ES-I3 (cell line): ENCODE data around the gene FOXJ1.
A peak's percentile ranks its signal among the peaks of the same experiment; 100 is the strongest.

Source experiments
- H3K36me3 ChIP-seq: 2 replicates; pipeline ENCODE4 v1.6.1; 2013; ENCODE audit warnings: mild to moderate bottlenecking, low read length, control low read depth, moderate library complexity; ENCODE audit not compliant: insufficient read depth
- H3K4me1 ChIP-seq: 2 replicates; pipeline ENCODE4 v1.6.1; 2013; ENCODE audit warnings: mild to moderate bottlenecking, control low read depth, low read length; ENCODE audit not compliant: insufficient read depth
- H3K9ac ChIP-seq: 2 replicates; pipeline ENCODE4 v1.6.1; 2013; ENCODE audit warnings: low read depth, mild to moderate bottlenecking, low read length, moderate library complexity
- H3K9me3 ChIP-seq: 2 replicates; pipeline ENCODE4 v1.6.1; 2013; ENCODE audit warnings: mild to moderate bottlenecking, low read length, moderate library complexity; ENCODE audit not compliant: control insufficient read depth, insufficient read depth

FOXJ1 gene

GRCh38 chr17:76130473-76130872 lies 10.6 kb downstream of the FOXJ1 start:
- H3K36me3 ChIP-seq, result no peaks in the 10 kb centered on the region
- peaks cover 22% of the 10 kb centered on the region for H3K4me1 ChIP-seq
- H3K9me3 ChIP-seq, result no peaks in the 10 kb centered on the region
- H3K9ac ChIP-seq, result peak overlapping the region; percentile 42; the same call in 1 of the 2 replicates

DNA sequence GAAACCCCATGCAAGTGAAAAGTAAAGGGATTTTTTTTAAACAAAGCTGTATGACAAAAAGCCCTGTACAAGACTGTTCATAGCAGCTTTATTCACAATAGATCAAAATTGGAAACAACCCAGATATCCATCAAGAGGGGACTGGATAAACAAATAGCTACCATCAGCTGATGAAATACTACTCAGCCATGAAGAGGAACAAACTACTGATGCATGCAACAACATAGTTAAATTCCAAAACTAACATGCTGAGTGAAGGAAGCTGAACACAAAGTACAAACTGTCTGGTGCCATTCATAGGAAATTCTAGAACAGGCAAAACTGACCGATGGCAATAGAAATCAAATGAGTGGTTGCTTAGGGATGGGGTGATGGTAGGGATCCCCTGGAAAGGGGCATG lies 15.1 kb downstream of the FOXJ1 start:
- Histone ChIP-seq H3K4me1 (peaks cover 9% of the 10 kb centered on the region; the same call in 1 of the 2 replicates), H3K9ac (no peak overlapping the region), H3K9me3 (no peaks in the 10 kb centered on the region), H3K36me3 (no peaks in the 10 kb centered on the region)

DNA sequence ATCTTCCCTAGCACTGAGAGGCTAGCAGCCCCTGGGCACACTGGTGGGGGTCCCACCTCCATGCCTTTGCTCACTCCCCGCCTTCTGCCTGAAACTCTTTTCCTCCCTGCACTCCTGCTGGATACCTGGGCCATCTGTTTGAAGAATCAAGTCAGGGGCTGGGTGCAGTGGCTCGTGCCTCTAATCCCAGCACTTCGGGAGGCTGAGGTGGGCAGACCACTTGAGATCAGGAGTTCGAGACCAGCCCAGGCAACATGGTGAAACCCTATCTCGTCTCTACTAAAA lies 15.7 kb downstream of the FOXJ1 start:
- no peaks in the 10 kb centered on the region for H3K36me3 ChIP-seq
- peaks cover 9% of the 10 kb centered on the region for H3K4me1 ChIP-seq
- H3K9ac ChIP-seq, result no peak overlapping the region
- no peaks in the 10 kb centered on the region for H3K9me3 ChIP-seq

- no peaks in the 10 kb centered on the region for H3K36me3 ChIP-seq
- H3K9me3 ChIP-seq, result no peaks in the 10 kb centered on the region
- H3K9ac ChIP-seq, result no peak overlapping the region
- H3K4me1 ChIP-seq, result peaks cover 11% of the 10 kb centered on the region
Measured at GRCh38 chr17:76124582-76125390, 16.3 kb downstream of the FOXJ1 start.

DNA sequence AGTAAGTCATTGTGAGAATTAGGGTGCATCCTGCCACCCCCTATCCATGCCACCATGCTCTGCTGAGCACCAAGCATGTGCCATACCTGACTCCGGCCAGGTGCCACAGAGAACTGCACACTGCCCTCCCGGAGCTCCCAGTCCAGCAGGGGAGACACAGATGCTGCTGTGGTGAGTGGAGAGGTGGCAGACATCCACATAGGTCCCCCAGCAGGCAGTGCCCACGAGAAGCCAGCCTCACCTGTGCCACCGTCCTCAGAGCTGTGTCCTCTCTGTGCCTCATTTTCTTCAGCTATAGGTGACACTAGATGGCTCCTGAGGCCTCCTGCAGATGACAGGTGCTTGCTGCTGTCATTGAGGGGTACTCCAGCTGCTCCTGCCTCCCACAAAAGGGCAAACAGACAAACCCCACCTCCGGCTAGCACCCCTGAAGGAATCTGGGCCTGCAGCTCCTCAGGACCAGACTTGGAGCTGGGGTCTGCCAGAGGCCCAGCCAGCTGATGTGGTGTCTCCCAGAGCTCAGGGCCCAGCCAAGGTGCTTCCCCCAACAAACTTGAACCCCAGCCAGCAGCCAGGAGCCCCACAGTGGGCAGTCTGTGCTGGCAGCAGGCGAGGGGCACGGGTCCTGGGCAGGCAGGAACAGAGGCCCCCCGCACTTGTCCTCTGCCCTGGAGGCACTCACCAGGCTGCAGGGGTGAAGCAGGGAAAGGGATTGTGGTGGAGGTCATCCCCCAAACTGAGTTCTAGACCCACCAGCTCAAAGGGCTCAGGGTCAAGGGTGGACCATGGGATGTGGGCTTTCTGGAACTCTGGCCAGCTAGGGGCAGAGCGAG lies 17.1 kb downstream of the FOXJ1 start:
- no peak overlapping the region for H3K9ac ChIP-seq
- H3K9me3 ChIP-seq, result no peaks in the 10 kb centered on the region
- H3K4me1 ChIP-seq, result peaks cover 11% of the 10 kb centered on the region

DNA sequence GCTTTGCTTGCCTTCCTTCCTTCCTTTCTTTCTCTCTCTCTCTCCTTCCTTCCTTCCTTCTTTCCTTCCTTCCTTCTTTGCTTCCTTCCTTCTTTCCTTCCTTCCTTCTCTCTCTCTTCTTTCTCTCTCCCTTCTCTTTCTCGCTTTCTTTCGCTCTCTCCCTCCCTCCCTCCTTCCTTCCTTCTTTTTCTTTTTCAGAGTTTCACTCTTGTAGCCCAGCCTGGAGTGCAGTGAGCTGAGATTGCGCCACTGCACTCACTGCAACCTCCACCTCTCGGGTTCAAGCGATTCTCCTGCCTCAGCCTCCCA lies 17.9 kb downstream of the FOXJ1 start:
- no peaks in the 10 kb centered on the region for H3K36me3 ChIP-seq
- H3K4me1 ChIP-seq, result peaks cover 11% of the 10 kb centered on the region
- H3K9me3 ChIP-seq, result no peaks in the 10 kb centered on the region
- H3K9ac ChIP-seq, result no peak overlapping the region

More for the DNA sequence above, 17.1 kb downstream of the FOXJ1 start:
- H3K36me3 ChIP-seq, result no peaks in the 10 kb centered on the region

- Histone ChIP-seq H3K9ac (peak overlapping the region; percentile 46), H3K9me3 (no peaks in the 10 kb centered on the region), H3K4me1 (peaks cover 11% of the 10 kb centered on the region), H3K36me3 (no peaks in the 10 kb centered on the region)
Measured at GRCh38 chr17:76122431-76123190, 18.4 kb downstream of the FOXJ1 start.

DNA sequence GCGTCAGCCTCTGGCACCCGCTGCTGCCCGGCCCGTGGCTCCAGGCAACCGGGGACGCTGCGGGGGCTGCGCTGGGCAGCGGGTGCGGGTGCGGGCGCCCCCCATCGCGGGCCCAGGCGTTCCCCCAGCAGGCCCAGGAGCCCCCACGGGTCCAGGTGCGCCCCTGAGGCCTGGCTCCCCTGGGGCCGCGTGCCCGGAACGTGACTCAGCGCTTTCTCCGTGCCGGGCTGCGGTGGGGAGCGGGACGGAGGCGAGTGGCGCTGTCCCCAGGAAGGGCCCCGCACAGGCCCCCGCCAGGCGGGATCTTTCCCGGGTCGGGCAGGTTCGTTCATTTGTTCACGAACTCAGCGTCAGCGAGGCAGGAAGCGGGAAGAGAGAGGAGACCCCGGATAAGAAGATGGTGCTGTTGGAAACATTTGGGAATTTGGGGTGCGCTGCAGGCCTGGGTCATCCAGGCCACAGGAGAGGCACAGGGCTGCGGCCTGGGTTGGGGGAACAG lies 19.1 kb downstream of the FOXJ1 start:
- Histone ChIP-seq H3K36me3 (no peaks in the 10 kb centered on the region), H3K9ac (peak overlapping the region; percentile 46), H3K4me1 (peaks cover 11% of the 10 kb centered on the region), H3K9me3 (no peaks in the 10 kb centered on the region)

DNA sequence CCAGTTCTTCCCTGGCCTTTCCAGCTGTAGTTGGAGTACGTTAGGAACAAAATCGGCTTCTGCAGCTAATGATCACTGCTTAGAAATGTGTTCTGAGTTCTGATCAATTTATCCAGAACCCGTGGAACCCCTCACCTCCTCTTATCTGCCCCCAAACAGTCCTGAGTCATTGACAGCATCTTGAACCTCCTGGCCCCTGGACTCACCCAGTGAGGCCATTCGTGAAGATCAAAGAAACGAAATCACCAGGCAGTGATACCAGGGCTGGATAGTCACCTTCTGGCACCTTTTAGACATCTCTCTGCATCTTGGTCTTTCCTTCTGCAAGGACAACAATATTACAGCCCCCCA lies 20.4 kb downstream of the FOXJ1 start:
- Histone ChIP-seq H3K9ac (no peak overlapping the region; the same call in 1 of the 2 replicates), H3K36me3 (no peaks in the 10 kb centered on the region), H3K9me3 (no peaks in the 10 kb centered on the region), H3K4me1 (peaks cover 11% of the 10 kb centered on the region)

- no peaks in the 10 kb centered on the region for H3K9me3 ChIP-seq
- peaks cover 11% of the 10 kb centered on the region for H3K4me1 ChIP-seq
- no peaks in the 10 kb centered on the region for H3K36me3 ChIP-seq
- no peak overlapping the region for H3K9ac ChIP-seq
Measured at GRCh38 chr17:76119409-76120371, 21.4 kb downstream of the FOXJ1 start.

DNA sequence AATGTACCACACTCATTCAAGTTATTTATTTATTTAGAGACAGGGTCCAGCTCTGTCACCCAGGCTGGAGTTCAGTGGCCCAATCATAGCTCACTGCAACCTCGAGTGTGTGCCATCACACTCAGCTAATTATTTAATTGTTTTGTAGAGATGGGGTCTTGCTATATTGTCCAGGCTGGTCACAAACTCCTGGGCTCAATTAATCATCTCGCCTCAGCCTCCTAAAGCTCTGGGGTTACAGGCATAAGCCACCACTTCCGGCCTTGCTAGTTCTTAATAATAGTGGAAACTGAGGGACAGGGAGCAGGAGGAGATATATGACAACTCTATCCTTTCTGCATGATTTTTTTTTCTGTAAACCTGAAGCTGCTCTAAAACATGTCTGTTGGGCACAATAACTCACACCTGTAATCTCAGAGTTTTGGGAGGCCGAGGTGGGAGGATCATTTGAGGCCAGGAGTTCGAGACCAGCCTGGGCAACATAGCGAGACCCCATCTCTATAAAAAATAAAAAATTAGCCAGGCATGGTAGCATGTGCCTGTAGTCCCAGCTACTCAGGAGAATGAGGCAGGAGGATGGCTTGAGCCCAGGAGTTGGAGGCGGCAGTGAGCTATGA lies 25.8 kb downstream of the FOXJ1 start:
- Histone ChIP-seq H3K9me3 (no peaks in the 10 kb centered on the region), H3K36me3 (no peaks in the 10 kb centered on the region), H3K9ac (no peak overlapping the region), H3K4me1 (peaks cover 4% of the 10 kb centered on the region)

- H3K9ac ChIP-seq, result no peak overlapping the region
- H3K9me3 ChIP-seq, result no peaks in the 10 kb centered on the region
- no peaks in the 10 kb centered on the region for H3K4me1 ChIP-seq
- no peaks in the 10 kb centered on the region for H3K36me3 ChIP-seq
Measured at GRCh38 chr17:76111956-76112355, 29.1 kb downstream of the FOXJ1 start.

- Histone ChIP-seq H3K9ac (no peak overlapping the region), H3K9me3 (no peaks in the 10 kb centered on the region), H3K36me3 (no peaks in the 10 kb centered on the region), H3K4me1 (peaks cover 12% of the 10 kb centered on the region)
Measured at GRCh38 chr17:76107509-76107908, 33.5 kb downstream of the FOXJ1 start.
